ENCODE results near the gene BCDIN3D.

- TF ChIP-seq CTCF (IDR thresholded peaks at IDR 0.05; ENCODE audit: control extremely low read depth in 1 of 3, insufficient read depth in 1 of 3, low read depth in 1 of 3, low read length in 3 of 3) (peak in 2 of 3 experiments; percentile 10 to 11; a peak in 2 of 4 replicates), POLR2A (IDR thresholded peaks at IDR 0.05; ENCODE audit: control extremely low read depth in 1 of 2, low read depth in 2 of 2, low read length in 2 of 2) (no peak), RAD21 (IDR thresholded peaks at IDR 0.05 in 1 of 2, conservative IDR thresholded peaks at IDR 0.05 in 1 of 2; ENCODE audit: low read depth in 2 of 2, low read length in 2 of 2) (no peak; a peak in 1 of 4 replicates)
These were observed 44.0 kb downstream of the BCDIN3D start for GRCh38 chr12:49798934-49799333.

All from H1 (cell line).